DND-41 (cell line): Measurements from ENCODE around the gene TSSK6.

ENCODE experiments used
- ATAC-seq: fragments of 200-7000 bp; cut with Tn5 transposase; 3 replicates; pipeline ENCODE4 v1.9.1; 2021; ENCODE audit warnings: low read depth; ENCODE audit not compliant: insufficient read depth
- DNase-seq: peaks from one replicate; pipeline ENCODE4 v3.0.0-alpha.2; 2020
- H2AFZ ChIP-seq: 2 replicates; pipeline ENCODE4 v1.6.0; 2012; ENCODE audit warnings: low read depth, low read length
- H3K27ac ChIP-seq: 2 replicates; pipeline ENCODE4 v1.5.1; 2012; ENCODE audit warnings: low read length, inconsistent platforms
- H3K27me3 ChIP-seq: fragments of 200-600 bp; sonication (generic); 2 replicates; pipeline ENCODE4 v1.6.0; 2012; ENCODE audit warnings: low read length, mild to moderate bottlenecking, inconsistent platforms; ENCODE audit not compliant: insufficient read depth, poor library complexity
- H3K36me3 ChIP-seq: 2 replicates; pipeline ENCODE4 v1.5.1; 2012; ENCODE audit warnings: low read length, inconsistent platforms; ENCODE audit not compliant: insufficient read depth
- H3K4me1 ChIP-seq: 2 replicates; pipeline ENCODE4 v1.5.1; 2012; ENCODE audit warnings: mild to moderate bottlenecking, low read length; ENCODE audit not compliant: insufficient read depth
- H3K4me2 ChIP-seq: 2 replicates; pipeline ENCODE4 v1.6.0; 2012; ENCODE audit warnings: mild to moderate bottlenecking, moderate library complexity, low read length, inconsistent platforms; ENCODE audit not compliant: insufficient read depth
- H3K4me3 ChIP-seq, 2 experiments: fragments of 200-600 bp in 1 of 2; shearing (Covaris generic) in 1 of 2; 2 replicates each; pipeline ENCODE4 v1.5.1; 2012 to 2016; ENCODE audit warnings: inconsistent platforms in 2 of 2, low read length in 2 of 2, mild to moderate bottlenecking in 2 of 2, low read depth in 1 of 2, moderate library complexity in 1 of 2
- H3K79me2 ChIP-seq: 2 replicates; pipeline ENCODE4 v1.6.0; 2012; ENCODE audit warnings: low read length, inconsistent platforms; ENCODE audit not compliant: insufficient read depth
- H3K9ac ChIP-seq: 2 replicates; pipeline ENCODE4 v1.6.0; 2012; ENCODE audit warnings: low read depth, mild to moderate bottlenecking, inconsistent platforms, low read length, moderate library complexity
- H3K9me3 ChIP-seq: 2 replicates; pipeline ENCODE4 v1.5.1; 2012; ENCODE audit warnings: low read length, moderate library complexity, mild to moderate bottlenecking, inconsistent platforms; ENCODE audit not compliant: insufficient read depth, severe bottlenecking
- H4K20me1 ChIP-seq: 2 replicates; pipeline ENCODE4 v1.6.0; 2012; ENCODE audit warnings: low read length; ENCODE audit not compliant: insufficient read depth
- EZH2 ChIP-seq: IDR thresholded peaks from 3 replicates; pipeline ENCODE4 v1.6.1; 2012; ENCODE audit warnings: borderline replicate concordance, low read depth, mild to moderate bottlenecking, moderate library complexity, low read length, inconsistent platforms; ENCODE audit not compliant: severe bottlenecking
- TF ChIP-seq, protein P1 (sequence below): IDR thresholded peaks from 2 replicates; pipeline ENCODE4 v1.5.1; 2012; ENCODE audit warnings: borderline replicate concordance, low read length, moderate library complexity, mild to moderate bottlenecking; ENCODE audit not compliant: poor library complexity, severe bottlenecking; ENCODE audit errors: extremely low read depth

The TSSK6 gene

DNA sequence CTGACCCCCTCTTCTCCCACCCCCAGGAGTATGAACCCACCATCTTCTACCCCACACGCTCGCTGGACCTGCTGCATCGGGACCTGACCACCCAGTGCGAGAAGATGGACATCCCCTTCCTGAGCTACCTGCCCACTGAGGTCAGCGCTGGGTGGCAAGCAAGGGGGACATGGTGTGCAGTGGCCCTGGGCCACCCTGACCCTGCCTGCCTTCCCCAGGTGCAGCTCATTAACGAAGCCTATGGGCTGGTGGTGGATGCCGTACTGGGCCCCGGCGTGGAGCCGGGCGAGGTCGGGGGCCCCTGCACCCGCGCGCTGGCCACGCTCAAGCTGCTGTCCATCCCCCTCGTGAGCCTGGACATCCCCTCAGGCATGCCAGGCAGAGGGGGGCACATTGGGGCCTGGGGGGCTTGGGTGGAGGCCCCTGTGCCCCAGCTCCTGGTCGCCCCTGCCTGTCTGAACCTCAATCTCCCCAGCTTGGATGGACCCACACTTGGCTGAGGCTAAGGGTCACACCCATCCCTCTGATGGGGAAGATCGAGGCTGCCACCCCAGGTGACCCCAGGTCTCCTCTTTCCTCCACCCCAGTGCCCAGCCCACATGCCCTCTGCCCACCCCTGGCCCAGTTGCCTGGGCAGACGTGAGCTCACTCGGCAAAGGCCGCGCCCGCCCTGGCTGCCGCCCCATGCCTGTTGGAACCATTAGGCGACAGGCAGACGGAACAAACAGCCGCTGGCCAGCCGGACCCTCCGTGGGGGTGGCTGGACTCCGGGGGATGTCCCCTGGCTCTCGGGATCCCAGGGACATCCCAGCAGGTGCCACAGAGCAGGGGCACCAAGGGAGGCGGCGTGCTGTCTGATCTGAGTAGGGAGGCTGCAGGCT, 20.2 kb upstream of the TSSK6 start:
- Histone ChIP-seq H3K27me3 (no peaks in the 10 kb centered on the region), H3K36me3 (0 out of 2 replicates have a peak, but pooled peaks cover under 1% of the 10 kb centered on the region), H3K4me3 (no peak overlapping the region), H3K79me2 (no peaks in the 10 kb centered on the region), H3K9me3 (no peaks in the 10 kb centered on the region), H3K4me2 (no peak overlapping the region), H3K9ac (no peak overlapping the region), H3K27ac (no peak overlapping the region), H2AFZ (no peak overlapping the region), H3K4me1 (peaks cover 8% of the 10 kb centered on the region), H4K20me1 (0 out of 2 replicates have a peak, but pooled peaks cover 5% of the 10 kb centered on the region)
- no peak for ATAC-seq
- TF ChIP-seq EZH2, result no peak
- TF ChIP-seq, protein P1, sequence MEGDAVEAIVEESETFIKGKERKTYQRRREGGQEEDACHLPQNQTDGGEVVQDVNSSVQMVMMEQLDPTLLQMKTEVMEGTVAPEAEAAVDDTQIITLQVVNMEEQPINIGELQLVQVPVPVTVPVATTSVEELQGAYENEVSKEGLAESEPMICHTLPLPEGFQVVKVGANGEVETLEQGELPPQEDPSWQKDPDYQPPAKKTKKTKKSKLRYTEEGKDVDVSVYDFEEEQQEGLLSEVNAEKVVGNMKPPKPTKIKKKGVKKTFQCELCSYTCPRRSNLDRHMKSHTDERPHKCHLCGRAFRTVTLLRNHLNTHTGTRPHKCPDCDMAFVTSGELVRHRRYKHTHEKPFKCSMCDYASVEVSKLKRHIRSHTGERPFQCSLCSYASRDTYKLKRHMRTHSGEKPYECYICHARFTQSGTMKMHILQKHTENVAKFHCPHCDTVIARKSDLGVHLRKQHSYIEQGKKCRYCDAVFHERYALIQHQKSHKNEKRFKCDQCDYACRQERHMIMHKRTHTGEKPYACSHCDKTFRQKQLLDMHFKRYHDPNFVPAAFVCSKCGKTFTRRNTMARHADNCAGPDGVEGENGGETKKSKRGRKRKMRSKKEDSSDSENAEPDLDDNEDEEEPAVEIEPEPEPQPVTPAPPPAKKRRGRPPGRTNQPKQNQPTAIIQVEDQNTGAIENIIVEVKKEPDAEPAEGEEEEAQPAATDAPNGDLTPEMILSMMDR, result no peak
- DNase-seq, result no peak

DNA sequence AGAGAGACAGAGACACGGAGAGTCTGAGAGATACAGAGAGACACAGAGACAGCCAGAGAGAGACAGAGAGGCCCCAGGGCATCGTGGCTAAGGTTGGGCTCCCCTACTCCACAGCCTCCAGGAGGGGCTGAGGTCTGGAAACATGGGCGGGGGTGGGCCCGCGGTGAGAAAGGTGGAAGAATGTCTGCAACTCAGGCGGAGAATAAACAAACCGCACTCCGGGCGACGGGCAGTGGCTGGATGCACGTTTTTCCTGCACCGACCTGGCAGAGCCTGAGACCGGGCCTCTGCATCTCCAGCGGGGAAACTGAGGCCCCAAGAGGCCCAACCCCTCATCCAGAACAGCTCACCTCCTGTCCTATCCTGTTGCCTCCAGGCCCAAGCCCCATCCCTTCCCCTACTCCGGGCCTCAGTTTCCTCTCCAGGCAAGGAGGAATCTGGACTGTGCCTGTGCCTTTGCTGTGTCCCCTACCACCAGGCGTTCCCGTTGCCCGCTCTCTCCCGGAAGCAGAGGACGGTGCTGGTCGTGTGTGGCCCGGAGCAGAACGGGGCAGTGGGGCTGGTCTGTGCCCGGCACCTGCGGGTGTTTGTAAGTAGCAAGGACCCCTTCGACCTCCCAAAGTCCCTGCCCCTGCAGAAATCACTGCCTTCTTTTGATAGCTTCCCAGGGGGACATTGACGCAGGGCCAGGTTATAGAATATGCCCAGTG, 19.4 kb upstream of the TSSK6 start:
- H3K4me3 ChIP-seq, result no peak overlapping the region
- H2AFZ ChIP-seq, result no peak overlapping the region
- ATAC-seq (no peak), DNase-seq (no peak)
- H3K4me2 ChIP-seq, result no peak overlapping the region
- H3K4me1 ChIP-seq, result peaks cover 8% of the 10 kb centered on the region
- no peaks in the 10 kb centered on the region for H3K9me3 ChIP-seq
- H3K36me3 ChIP-seq, result peaks cover 6% of the 10 kb centered on the region; the same call in 1 of the 2 replicates
- no peaks in the 10 kb centered on the region for H3K27me3 ChIP-seq
- no peak overlapping the region for H3K9ac ChIP-seq
- H3K79me2 ChIP-seq, result no peaks in the 10 kb centered on the region
- TF ChIP-seq EZH2, result no peak
- no peak overlapping the region for H3K27ac ChIP-seq
- H4K20me1 ChIP-seq, result 0 out of 2 replicates have a peak, but pooled peaks cover 8% of the 10 kb centered on the region

DNA sequence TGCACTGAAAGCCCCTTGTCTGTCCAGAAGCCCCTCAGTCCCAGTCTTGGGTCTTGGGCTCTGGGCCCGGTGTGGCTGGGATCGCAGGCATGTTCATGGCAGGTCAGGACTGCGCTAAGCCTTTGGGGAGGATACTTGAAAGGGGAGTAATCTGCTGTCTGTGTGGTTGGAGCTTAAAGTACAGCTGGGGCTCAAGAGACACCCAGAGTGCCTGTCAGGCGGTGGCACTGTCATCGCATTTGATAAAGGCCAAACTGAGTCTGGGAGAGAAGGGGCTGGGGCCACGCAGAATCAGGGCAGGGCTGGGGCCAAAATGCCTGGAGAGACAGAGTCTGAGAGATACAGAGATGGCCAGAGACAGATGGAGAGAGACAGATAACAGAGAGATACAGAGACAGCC, 18.5 kb upstream of the TSSK6 start:
- Histone ChIP-seq H3K4me1 (peaks cover 8% of the 10 kb centered on the region), H3K27ac (no peak overlapping the region), H3K27me3 (no peaks in the 10 kb centered on the region), H3K36me3 (peaks cover 13% of the 10 kb centered on the region), H3K79me2 (no peaks in the 10 kb centered on the region), H3K4me3 (no peak overlapping the region), H2AFZ (no peak overlapping the region), H3K9me3 (no peaks in the 10 kb centered on the region), H3K4me2 (no peak overlapping the region), H4K20me1 (0 out of 2 replicates have a peak, but pooled peaks cover 13% of the 10 kb centered on the region), H3K9ac (no peak overlapping the region)
- ATAC-seq, result no peak
- no peak for TF ChIP-seq EZH2
- TF ChIP-seq, protein P1, result peak; percentile 20
- DNase-seq, result no peak
